Measurements from ENCODE around the gene BCL2L15. TPM values are rescaled to one million over a fixed set of nuclear protein-coding genes. Genes with fewer than 3 reads are reported as not detected.

BCL2L15 gene
- total RNA-seq, 1 experiment from 2014 or later: 0.09 TPM

DNA sequence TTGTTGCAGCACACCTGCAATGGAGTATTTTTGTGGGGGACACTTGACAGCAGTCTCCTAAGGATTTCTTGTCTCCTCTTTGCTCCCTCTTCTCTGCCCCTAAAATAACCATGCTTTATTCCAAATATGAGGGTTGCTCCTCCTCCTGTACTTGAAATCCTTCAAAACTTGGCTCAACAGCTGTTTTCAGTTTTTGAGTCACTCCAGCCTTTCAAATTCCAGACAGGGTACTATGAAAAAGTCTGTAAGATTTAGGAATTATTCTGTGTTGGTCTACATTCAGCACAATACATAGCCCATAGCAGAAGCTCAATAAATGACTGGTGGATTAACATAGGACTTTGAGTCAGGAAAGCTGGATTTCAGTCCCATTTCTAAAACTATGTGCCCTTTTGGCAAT is 11.7 kb upstream of the BCL2L15 start:
- no peaks in the 10 kb centered on the region for H3K36me3 ChIP-seq (ENCODE audit: control insufficient read depth, insufficient read depth, low read length)
- ChIA-PET CTCF (no interaction called here), POLR2A (no interaction called here)
- no TSS peak for BruUV-seq (replicated peaks)
- H3K9me3 ChIP-seq: no peaks in the 10 kb centered on the region
- H3K4me1 ChIP-seq: peaks cover 7% of the 10 kb centered on the region
- H3K4me3 ChIP-seq (ENCODE audit: low read depth, low read length): no peak overlapping the region
- no peaks in the 10 kb centered on the region for H3K9me3 Mint-ChIP-seq (ENCODE audit: unreplicated experiment)
- DNase-seq: no peak
- no peak overlapping the region for H3K27ac Mint-ChIP-seq (ENCODE audit: unreplicated experiment)
- no peaks in the 10 kb centered on the region for H3K27me3 ChIP-seq (replicated peaks; ENCODE audit: control insufficient read depth, insufficient read depth, low read length)
- TF ChIP-seq, protein P1, sequence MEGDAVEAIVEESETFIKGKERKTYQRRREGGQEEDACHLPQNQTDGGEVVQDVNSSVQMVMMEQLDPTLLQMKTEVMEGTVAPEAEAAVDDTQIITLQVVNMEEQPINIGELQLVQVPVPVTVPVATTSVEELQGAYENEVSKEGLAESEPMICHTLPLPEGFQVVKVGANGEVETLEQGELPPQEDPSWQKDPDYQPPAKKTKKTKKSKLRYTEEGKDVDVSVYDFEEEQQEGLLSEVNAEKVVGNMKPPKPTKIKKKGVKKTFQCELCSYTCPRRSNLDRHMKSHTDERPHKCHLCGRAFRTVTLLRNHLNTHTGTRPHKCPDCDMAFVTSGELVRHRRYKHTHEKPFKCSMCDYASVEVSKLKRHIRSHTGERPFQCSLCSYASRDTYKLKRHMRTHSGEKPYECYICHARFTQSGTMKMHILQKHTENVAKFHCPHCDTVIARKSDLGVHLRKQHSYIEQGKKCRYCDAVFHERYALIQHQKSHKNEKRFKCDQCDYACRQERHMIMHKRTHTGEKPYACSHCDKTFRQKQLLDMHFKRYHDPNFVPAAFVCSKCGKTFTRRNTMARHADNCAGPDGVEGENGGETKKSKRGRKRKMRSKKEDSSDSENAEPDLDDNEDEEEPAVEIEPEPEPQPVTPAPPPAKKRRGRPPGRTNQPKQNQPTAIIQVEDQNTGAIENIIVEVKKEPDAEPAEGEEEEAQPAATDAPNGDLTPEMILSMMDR (IDR thresholded peaks at IDR 0.05; ENCODE audit: insufficient read depth in 1 of 2, low read depth in 1 of 2, low read length in 1 of 2, severe bottlenecking in 1 of 2, unreplicated experiment in 1 of 2): no peak
- H3K4me1 Mint-ChIP-seq (ENCODE audit: low read depth, unreplicated experiment): no peaks in the 10 kb centered on the region
- H3K36me3 Mint-ChIP-seq (ENCODE audit: insufficient read depth, unreplicated experiment): peaks cover 6% of the 10 kb centered on the region
- no peak overlapping the region for H3K4me3 Mint-ChIP-seq (ENCODE audit: unreplicated experiment)
- no peaks in the 10 kb centered on the region for H3K27me3 Mint-ChIP-seq (ENCODE audit: insufficient read depth, unreplicated experiment)
- intact Hi-C loops (cut with micrococcal nuclease; ENCODE audit: unreplicated experiment): no loop called here

DNA sequence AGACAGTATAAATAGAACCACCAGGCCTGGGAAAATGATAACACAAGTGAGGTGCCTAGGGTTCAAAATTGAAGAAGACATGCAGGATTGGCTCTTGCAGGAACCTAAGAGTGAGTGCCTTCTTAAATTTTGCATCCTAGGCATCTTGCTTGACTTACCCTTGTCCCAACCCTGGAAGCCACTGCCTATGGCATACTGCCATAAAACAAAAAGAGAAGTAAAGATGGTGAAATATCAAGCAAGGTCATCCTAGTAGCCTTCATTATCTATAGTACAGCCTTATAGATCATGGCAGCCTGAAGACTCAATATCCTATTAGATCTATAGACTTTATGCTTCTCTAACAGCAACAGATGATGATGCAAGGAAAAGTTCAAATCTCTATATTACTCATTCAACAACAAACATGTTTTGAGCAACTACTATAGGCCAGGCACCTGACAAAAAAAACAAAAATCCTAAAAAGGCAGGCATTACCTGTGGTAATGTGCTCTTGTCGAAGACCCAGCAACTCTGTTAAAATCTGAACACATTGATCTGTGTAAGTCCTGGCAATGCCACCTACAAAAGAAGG is 10.9 kb upstream of the BCL2L15 start:
- Mint-ChIP-seq H3K27ac (ENCODE audit: unreplicated experiment) (no peak overlapping the region), H3K9me3 (ENCODE audit: unreplicated experiment) (no peaks in the 10 kb centered on the region), H3K27me3 (ENCODE audit: insufficient read depth, unreplicated experiment) (no peaks in the 10 kb centered on the region), H3K4me3 (ENCODE audit: unreplicated experiment) (no peak overlapping the region), H3K36me3 (ENCODE audit: insufficient read depth, unreplicated experiment) (peaks cover 6% of the 10 kb centered on the region), H3K4me1 (ENCODE audit: low read depth, unreplicated experiment) (no peaks in the 10 kb centered on the region)
- intact Hi-C loops (cut with micrococcal nuclease; ENCODE audit: unreplicated experiment): no loop called here
- no peaks in the 10 kb centered on the region for H3K36me3 ChIP-seq (ENCODE audit: control insufficient read depth, insufficient read depth, low read length)
- TF ChIP-seq, protein P1 (IDR thresholded peaks at IDR 0.05; ENCODE audit: insufficient read depth in 1 of 2, low read depth in 1 of 2, low read length in 1 of 2, severe bottlenecking in 1 of 2, unreplicated experiment in 1 of 2): no peak
- no peaks in the 10 kb centered on the region for H3K9me3 ChIP-seq
- H3K27me3 ChIP-seq (replicated peaks; ENCODE audit: control insufficient read depth, insufficient read depth, low read length): no peaks in the 10 kb centered on the region
- ChIA-PET CTCF (no interaction called here), POLR2A (no interaction called here)
- BruUV-seq (replicated peaks): no TSS peak
- no peak overlapping the region for H3K4me3 ChIP-seq (ENCODE audit: low read depth, low read length)
- DNase-seq: no peak
- peaks cover 1% of the 10 kb centered on the region for H3K4me1 ChIP-seq

DNA sequence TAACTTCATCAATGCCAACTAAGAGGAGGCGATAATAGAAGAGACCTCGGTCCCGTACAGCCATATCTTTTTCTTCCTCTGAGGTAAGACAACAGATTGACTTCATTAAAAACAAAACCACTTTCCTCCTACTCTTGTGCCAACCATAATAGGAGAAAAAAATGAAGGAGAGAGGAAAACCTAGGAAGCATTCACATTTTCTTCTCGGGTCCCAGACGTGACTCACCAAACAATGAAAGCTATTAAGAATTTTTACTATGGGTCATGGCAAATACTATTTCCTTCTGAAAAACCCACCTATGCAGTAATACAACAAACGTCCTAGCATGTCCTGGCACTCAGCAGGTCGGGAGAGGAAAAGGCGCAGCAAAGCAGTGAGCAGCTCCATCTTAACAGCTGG is 8.6 kb upstream of the BCL2L15 start:
- no peaks in the 10 kb centered on the region for H3K9me3 ChIP-seq
- no peak overlapping the region for H3K4me3 ChIP-seq (ENCODE audit: low read depth, low read length)
- H3K36me3 Mint-ChIP-seq (ENCODE audit: insufficient read depth, unreplicated experiment): peaks cover 6% of the 10 kb centered on the region

More for the DNA sequence above, 8.6 kb upstream of the BCL2L15 start:
- Mint-ChIP-seq H3K4me3 (ENCODE audit: unreplicated experiment) (no peak overlapping the region), H3K27me3 (ENCODE audit: insufficient read depth, unreplicated experiment) (no peaks in the 10 kb centered on the region), H3K4me1 (ENCODE audit: low read depth, unreplicated experiment) (no peaks in the 10 kb centered on the region), H3K27ac (ENCODE audit: unreplicated experiment) (no peak overlapping the region), H3K9me3 (ENCODE audit: unreplicated experiment) (no peaks in the 10 kb centered on the region)
- ChIA-PET CTCF (no interaction called here), POLR2A (no interaction called here)
- no peaks in the 10 kb centered on the region for H3K27me3 ChIP-seq (replicated peaks; ENCODE audit: control insufficient read depth, insufficient read depth, low read length)
- H3K36me3 ChIP-seq (ENCODE audit: control insufficient read depth, insufficient read depth, low read length): no peaks in the 10 kb centered on the region
- H3K4me1 ChIP-seq: no peaks in the 10 kb centered on the region
- no peak for DNase-seq
- TF ChIP-seq, protein P1 (IDR thresholded peaks at IDR 0.05; ENCODE audit: insufficient read depth in 1 of 2, low read depth in 1 of 2, low read length in 1 of 2, severe bottlenecking in 1 of 2, unreplicated experiment in 1 of 2): no peak
- intact Hi-C loops (cut with micrococcal nuclease; ENCODE audit: unreplicated experiment): no loop called here
- no TSS peak for BruUV-seq (replicated peaks)

All from Caco-2 (cell line).